HUDEP-2 (cell line): Measurements from ENCODE around the gene SMIM10L2A.
A peak's percentile ranks its signal among the peaks of the same experiment; 100 is the strongest.
"Not testable (repeated sequence)": the region's sequence is repeated elsewhere in the genome, so short reads cannot be mapped to it uniquely, and the experiment has no call there.

ENCODE experiments used
- DNase-seq, 76 experiments: peaks; one replicate each; lab custom pipeline; 2025; ENCODE audit not compliant: unreplicated experiment in 76 of 76; lab: John Stamatoyannopoulos, UW

Gene SMIM10L2A

GRCh38 chrX:135421932-135422809 lies at the start of gene SMIM10L2A:
Gene SMIM10L2A, plus strand, starts transcription at chrX:135421944. Its CDS starts 188 bp downstream, at chrX:135422132.
- DNase-seq = peak in 1 of 76 experiments; percentile 23

- no peak for DNase-seq
Measured at GRCh38 chrX:135373357-135373756, 48.4 kb upstream of the SMIM10L2A start.

- no peak for DNase-seq
Measured at GRCh38 chrX:135382260-135382659, 39.5 kb upstream of the SMIM10L2A start.

GRCh38 chrX:135383249-135383648 lies 38.5 kb upstream of the SMIM10L2A start:
- DNase-seq = no peak

GRCh38 chrX:135384161-135384836 lies 37.4 kb upstream of the SMIM10L2A start:
- DNase-seq = no peak

GRCh38 chrX:135388841-135389240 lies 32.9 kb upstream of the SMIM10L2A start:
- no peak for DNase-seq

- DNase-seq = no peak
Measured at GRCh38 chrX:135389243-135389642, 32.5 kb upstream of the SMIM10L2A start.

GRCh38 chrX:135389717-135390116 lies 32.0 kb upstream of the SMIM10L2A start:
- no peak for DNase-seq

- no peak for DNase-seq
Measured at GRCh38 chrX:135391734-135392133, 30.0 kb upstream of the SMIM10L2A start.

GRCh38 chrX:135393051-135393450 lies 28.7 kb upstream of the SMIM10L2A start:
- DNase-seq = no peak

- DNase-seq = no peak
Measured at GRCh38 chrX:135395064-135395463, 26.7 kb upstream of the SMIM10L2A start.

GRCh38 chrX:135396109-135396508 lies 25.6 kb upstream of the SMIM10L2A start:
- no peak for DNase-seq

- no peak for DNase-seq
Measured at GRCh38 chrX:135396566-135396965, 25.2 kb upstream of the SMIM10L2A start.

- no peak for DNase-seq
Measured at GRCh38 chrX:135397652-135398051, 24.1 kb upstream of the SMIM10L2A start.

- no peak for DNase-seq
Measured at GRCh38 chrX:135403374-135403773, 18.4 kb upstream of the SMIM10L2A start.

GRCh38 chrX:135406428-135406827 lies 15.3 kb upstream of the SMIM10L2A start:
- DNase-seq = not testable (repeated sequence)

GRCh38 chrX:135408794-135409193 lies 12.9 kb upstream of the SMIM10L2A start:
- no peak for DNase-seq

GRCh38 chrX:135410861-135411627 lies 10.7 kb upstream of the SMIM10L2A start:
- no peak for DNase-seq

- no peak for DNase-seq
Measured at GRCh38 chrX:135411893-135412292, 9.9 kb upstream of the SMIM10L2A start.

- no peak for DNase-seq
Measured at GRCh38 chrX:135416546-135416945, 5.2 kb upstream of the SMIM10L2A start.

- no peak for DNase-seq
Measured at GRCh38 chrX:135420831-135421230, 913 bp upstream of the SMIM10L2A start.
